ENCODE data around the gene PRDM16. TPM values are rescaled to one million over a fixed set of nuclear protein-coding genes. Genes with fewer than 3 reads are reported as not detected.

Gene PRDM16
- total RNA-seq, 1 experiment from 2014 or later: 22.3 TPM

DNA sequence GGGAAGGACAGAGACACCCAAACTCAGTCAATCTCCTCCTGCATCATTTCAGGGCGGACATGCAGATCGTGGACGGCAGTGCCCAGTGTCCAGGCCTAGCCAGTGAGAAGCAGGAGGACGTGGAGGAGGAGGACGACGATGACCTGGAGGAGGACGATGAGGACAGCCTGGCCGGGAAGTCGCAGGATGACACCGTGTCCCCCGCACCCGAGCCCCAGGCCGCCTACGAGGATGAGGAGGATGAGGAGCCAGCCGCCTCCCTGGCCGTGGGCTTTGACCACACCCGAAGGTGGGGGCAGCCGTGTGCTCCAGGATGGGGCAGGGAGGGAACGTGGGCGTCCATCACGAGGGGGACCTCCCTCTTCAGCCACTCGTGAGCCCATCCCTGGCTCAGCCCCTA, 361.8 kb downstream of the PRDM16 start:
- BruUV-seq (replicated peaks): no TSS peak
- no peak for TF ChIP-seq SIN3A (IDR thresholded peaks at IDR 0.05; ENCODE audit: borderline replicate concordance, insufficient read depth, low read depth, low read length)
- no peaks in the 10 kb centered on the region for H3K9me3 ChIP-seq (ENCODE audit: control insufficient read depth, insufficient read depth, low read depth, low read length)
- ChIA-PET POLR2A (no interaction called here), CTCF (no interaction called here)
- H3K27ac ChIP-seq (ENCODE audit: low read length): no peak overlapping the region
- in situ Hi-C loops (cut with HindIII; ENCODE audit: low pct_unique_long_range_greater_than_20kb, low sequenced_read_pairs): no loop called here
- no peaks in the 10 kb centered on the region for H3K27me3 ChIP-seq (ENCODE audit: control insufficient read depth, insufficient read depth, low read length)
- ATAC-seq (peak; percentile 5; the same call in 1 of the 2 replicates), DNase-seq (ENCODE audit: low read depth, low spot score) (no peak)
- intact Hi-C loops (cut with micrococcal nuclease; ENCODE audit: unreplicated experiment): no loop called here
- peaks cover 6% of the 10 kb centered on the region; the same call in 1 of the 2 replicates for H3K36me3 ChIP-seq (ENCODE audit: control insufficient read depth, insufficient read depth, low read length)
- no peaks in the 10 kb centered on the region for H3K4me1 ChIP-seq (ENCODE audit: control insufficient read depth, insufficient read depth, low read length)
- H3K4me3 ChIP-seq (ENCODE audit: low read depth in 2 of 2, low read length in 2 of 2): no peak overlapping the region

GRCh38 chr1:3431266-3431665, 362.3 kb downstream of the PRDM16 start:
- no TSS peak for BruUV-seq (replicated peaks)
- no peaks in the 10 kb centered on the region for H3K27me3 ChIP-seq (ENCODE audit: control insufficient read depth, insufficient read depth, low read length)
- H3K36me3 ChIP-seq (ENCODE audit: control insufficient read depth, insufficient read depth, low read length): peaks cover 6% of the 10 kb centered on the region; the same call in 1 of the 2 replicates
- no peak for DNase-seq (ENCODE audit: low read depth, low spot score)
- intact Hi-C loops (cut with micrococcal nuclease; ENCODE audit: unreplicated experiment): no loop called here
- no peaks in the 10 kb centered on the region for H3K9me3 ChIP-seq (ENCODE audit: control insufficient read depth, insufficient read depth, low read depth, low read length)
- in situ Hi-C loops (cut with HindIII; ENCODE audit: low pct_unique_long_range_greater_than_20kb, low sequenced_read_pairs): no loop called here
- H3K4me1 ChIP-seq (ENCODE audit: control insufficient read depth, insufficient read depth, low read length): no peaks in the 10 kb centered on the region
- ChIA-PET POLR2A (no interaction called here), CTCF (no interaction called here)
- peak; percentile 84 for ATAC-seq
- H3K27ac ChIP-seq (ENCODE audit: low read length): no peak overlapping the region
- TF ChIP-seq CTCF (IDR thresholded peaks at IDR 0.05) (peak; percentile 76; the same call in 1 of the 2 replicates), SIN3A (IDR thresholded peaks at IDR 0.05; ENCODE audit: borderline replicate concordance, insufficient read depth, low read depth, low read length) (no peak)
- H3K4me3 ChIP-seq (ENCODE audit: low read depth in 2 of 2, low read length in 2 of 2): no peak overlapping the region

DNA sequence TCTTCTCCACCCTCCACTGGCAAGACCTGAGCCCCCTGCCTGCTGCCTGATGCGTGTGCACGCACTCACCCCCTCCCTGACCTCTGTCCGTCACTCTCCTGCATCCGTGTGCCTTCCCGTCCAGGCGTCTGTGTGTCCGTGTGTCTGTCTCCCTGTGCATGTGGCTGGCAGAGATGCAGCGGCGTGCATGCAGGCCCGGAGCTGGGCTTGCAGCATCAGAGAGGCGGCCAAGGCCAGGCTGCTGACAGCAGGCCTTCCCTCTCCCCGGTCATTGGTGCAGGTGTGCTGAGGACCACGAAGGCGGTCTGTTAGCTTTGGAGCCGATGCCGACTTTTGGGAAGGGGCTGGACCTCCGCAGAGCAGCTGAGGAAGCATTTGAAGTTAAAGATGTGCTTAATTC, 362.7 kb downstream of the PRDM16 start:
- H3K4me1 ChIP-seq (ENCODE audit: control insufficient read depth, insufficient read depth, low read length): no peaks in the 10 kb centered on the region
- ATAC-seq: 0 out of 2 replicates have a peak, but pooled peaks have one; percentile 3
- CTCF ChIA-PET: no interaction called here

More for the DNA sequence above, 362.7 kb downstream of the PRDM16 start:
- Histone ChIP-seq H3K9me3 (ENCODE audit: control insufficient read depth, insufficient read depth, low read depth, low read length) (no peaks in the 10 kb centered on the region), H3K4me3 (ENCODE audit: low read depth in 2 of 2, low read length in 2 of 2) (no peak overlapping the region), H3K27me3 (ENCODE audit: control insufficient read depth, insufficient read depth, low read length) (no peaks in the 10 kb centered on the region), H3K36me3 (ENCODE audit: control insufficient read depth, insufficient read depth, low read length) (peaks cover 2% of the 10 kb centered on the region; the same call in 1 of the 2 replicates), H3K27ac (ENCODE audit: low read length) (no peak overlapping the region)
- POLR2A ChIA-PET: no interaction called here
- TF ChIP-seq POLR2AphosphoS5 (IDR thresholded peaks at IDR 0.05; ENCODE audit: low read depth, low read length) (no peak), CTCF (IDR thresholded peaks at IDR 0.05) (no peak), SIN3A (IDR thresholded peaks at IDR 0.05; ENCODE audit: borderline replicate concordance, insufficient read depth, low read depth, low read length) (no peak), TCF7L2 (IDR thresholded peaks at IDR 0.05; ENCODE audit: low read depth, low read length) (no peak)
- TF ChIP-seq, protein P1, sequence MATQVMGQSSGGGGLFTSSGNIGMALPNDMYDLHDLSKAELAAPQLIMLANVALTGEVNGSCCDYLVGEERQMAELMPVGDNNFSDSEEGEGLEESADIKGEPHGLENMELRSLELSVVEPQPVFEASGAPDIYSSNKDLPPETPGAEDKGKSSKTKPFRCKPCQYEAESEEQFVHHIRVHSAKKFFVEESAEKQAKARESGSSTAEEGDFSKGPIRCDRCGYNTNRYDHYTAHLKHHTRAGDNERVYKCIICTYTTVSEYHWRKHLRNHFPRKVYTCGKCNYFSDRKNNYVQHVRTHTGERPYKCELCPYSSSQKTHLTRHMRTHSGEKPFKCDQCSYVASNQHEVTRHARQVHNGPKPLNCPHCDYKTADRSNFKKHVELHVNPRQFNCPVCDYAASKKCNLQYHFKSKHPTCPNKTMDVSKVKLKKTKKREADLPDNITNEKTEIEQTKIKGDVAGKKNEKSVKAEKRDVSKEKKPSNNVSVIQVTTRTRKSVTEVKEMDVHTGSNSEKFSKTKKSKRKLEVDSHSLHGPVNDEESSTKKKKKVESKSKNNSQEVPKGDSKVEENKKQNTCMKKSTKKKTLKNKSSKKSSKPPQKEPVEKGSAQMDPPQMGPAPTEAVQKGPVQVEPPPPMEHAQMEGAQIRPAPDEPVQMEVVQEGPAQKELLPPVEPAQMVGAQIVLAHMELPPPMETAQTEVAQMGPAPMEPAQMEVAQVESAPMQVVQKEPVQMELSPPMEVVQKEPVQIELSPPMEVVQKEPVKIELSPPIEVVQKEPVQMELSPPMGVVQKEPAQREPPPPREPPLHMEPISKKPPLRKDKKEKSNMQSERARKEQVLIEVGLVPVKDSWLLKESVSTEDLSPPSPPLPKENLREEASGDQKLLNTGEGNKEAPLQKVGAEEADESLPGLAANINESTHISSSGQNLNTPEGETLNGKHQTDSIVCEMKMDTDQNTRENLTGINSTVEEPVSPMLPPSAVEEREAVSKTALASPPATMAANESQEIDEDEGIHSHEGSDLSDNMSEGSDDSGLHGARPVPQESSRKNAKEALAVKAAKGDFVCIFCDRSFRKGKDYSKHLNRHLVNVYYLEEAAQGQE (IDR thresholded peaks at IDR 0.05; ENCODE audit: insufficient read depth in 1 of 2, low read depth in 2 of 2, low read length in 1 of 2): no peak
- no peak for DNase-seq (ENCODE audit: low read depth, low spot score)
- in situ Hi-C loops (cut with HindIII; ENCODE audit: low pct_unique_long_range_greater_than_20kb, low sequenced_read_pairs) (no loop called here), intact Hi-C loops (cut with micrococcal nuclease; ENCODE audit: unreplicated experiment) (no loop called here)
- no TSS peak for BruUV-seq (replicated peaks)
